IPS-20b (cell line): Measurements from ENCODE around the gene EEF2K.
"Not testable (repeated sequence)": the region's sequence is repeated elsewhere in the genome, so short reads cannot be mapped to it uniquely, and the experiment has no call there.

ENCODE experiments used
- H3K27ac ChIP-seq: one replicate; pipeline ENCODE4 v1.5.1; 2013; ENCODE audit warnings: low read length
- H3K27me3 ChIP-seq: 2 replicates; pipeline ENCODE4 v1.6.1; 2013; ENCODE audit warnings: mild to moderate bottlenecking, low read length, inconsistent platforms; ENCODE audit not compliant: insufficient read depth
- H3K36me3 ChIP-seq: 2 replicates; pipeline ENCODE4 v1.6.1; 2013; ENCODE audit warnings: low read depth, mild to moderate bottlenecking, inconsistent platforms, low read length, moderate library complexity; ENCODE audit not compliant: insufficient read depth
- H3K4me1 ChIP-seq: 2 replicates; pipeline ENCODE4 v1.6.1; 2013; ENCODE audit warnings: mild to moderate bottlenecking, control low read depth, inconsistent platforms, low read length, moderate library complexity; ENCODE audit not compliant: insufficient read depth
- H3K4me3 ChIP-seq: 2 replicates; pipeline ENCODE4 v1.5.1; 2013; ENCODE audit warnings: mild to moderate bottlenecking, low read length, inconsistent platforms
- H3K9ac ChIP-seq: 2 replicates; pipeline ENCODE4 v1.6.1; 2013; ENCODE audit warnings: low read depth, mild to moderate bottlenecking, inconsistent platforms, low read length, moderate library complexity
- H3K9me3 ChIP-seq: 2 replicates; pipeline ENCODE4 v1.6.1; 2013; ENCODE audit warnings: mild to moderate bottlenecking, low read depth, low read length, inconsistent platforms; ENCODE audit not compliant: insufficient read depth

Gene EEF2K

GRCh38 chr16:22190081-22190775 is 15.8 kb upstream of the EEF2K start:
- H3K4me3 ChIP-seq, result peak overlapping the region; percentile 77
- H3K27ac ChIP-seq, result no peak overlapping the region
- H3K9ac ChIP-seq, result peak overlapping the region; percentile 53; the same call in 1 of the 2 replicates
- peaks cover 10% of the 10 kb centered on the region for H3K4me1 ChIP-seq
- H3K9me3 ChIP-seq, result no peaks in the 10 kb centered on the region
- no peaks in the 10 kb centered on the region for H3K36me3 ChIP-seq
- H3K27me3 ChIP-seq, result peaks cover 14% of the 10 kb centered on the region

GRCh38 chr16:22190776-22191531 is 15.1 kb upstream of the EEF2K start:
- no peaks in the 10 kb centered on the region for H3K36me3 ChIP-seq
- H3K9ac ChIP-seq, result peak overlapping the region; percentile 74; the same call in 1 of the 2 replicates
- H3K4me1 ChIP-seq, result peaks cover 10% of the 10 kb centered on the region
- no peak overlapping the region for H3K27ac ChIP-seq
- peaks cover 14% of the 10 kb centered on the region for H3K27me3 ChIP-seq
- no peaks in the 10 kb centered on the region for H3K9me3 ChIP-seq
- H3K4me3 ChIP-seq, result peak overlapping the region; percentile 84

GRCh38 chr16:22191532-22192260 is 14.4 kb upstream of the EEF2K start:
- Histone ChIP-seq H3K9me3 (no peaks in the 10 kb centered on the region), H3K4me1 (peaks cover 10% of the 10 kb centered on the region), H3K4me3 (peak overlapping the region; percentile 84), H3K27ac (no peak overlapping the region), H3K36me3 (no peaks in the 10 kb centered on the region), H3K9ac (peak overlapping the region; percentile 74; the same call in 1 of the 2 replicates), H3K27me3 (peaks cover 14% of the 10 kb centered on the region)

- H3K9me3 ChIP-seq, result no peaks in the 10 kb centered on the region
- H3K4me3 ChIP-seq, result peak overlapping the region; percentile 84
- H3K27ac ChIP-seq, result no peak overlapping the region
- H3K9ac ChIP-seq, result peak overlapping the region; percentile 74; the same call in 1 of the 2 replicates
- peaks cover 10% of the 10 kb centered on the region for H3K4me1 ChIP-seq
- H3K36me3 ChIP-seq, result no peaks in the 10 kb centered on the region
- H3K27me3 ChIP-seq, result peaks cover 14% of the 10 kb centered on the region
Observed at GRCh38 chr16:22192261-22193062, 13.6 kb upstream of the EEF2K start.

GRCh38 chr16:22193063-22193411 is 13.0 kb upstream of the EEF2K start:
- Histone ChIP-seq H3K27me3 (peaks cover 14% of the 10 kb centered on the region), H3K27ac (no peak overlapping the region), H3K4me1 (peaks cover 10% of the 10 kb centered on the region), H3K4me3 (no peak overlapping the region), H3K36me3 (no peaks in the 10 kb centered on the region), H3K9ac (no peak overlapping the region), H3K9me3 (no peaks in the 10 kb centered on the region)

GRCh38 chr16:22194707-22195444 is 11.2 kb upstream of the EEF2K start:
- no peak overlapping the region for H3K4me3 ChIP-seq
- H3K36me3 ChIP-seq, result no peaks in the 10 kb centered on the region
- no peak overlapping the region for H3K9ac ChIP-seq
- peaks cover 6% of the 10 kb centered on the region for H3K4me1 ChIP-seq
- H3K9me3 ChIP-seq, result no peaks in the 10 kb centered on the region
- no peak overlapping the region for H3K27ac ChIP-seq
- peaks cover 2% of the 10 kb centered on the region for H3K27me3 ChIP-seq

- Histone ChIP-seq H3K4me1 (peaks cover 6% of the 10 kb centered on the region), H3K27me3 (no peaks in the 10 kb centered on the region), H3K9ac (no peak overlapping the region), H3K36me3 (no peaks in the 10 kb centered on the region), H3K4me3 (peak overlapping the region; percentile 94; the same call in 1 of the 2 replicates), H3K9me3 (no peaks in the 10 kb centered on the region), H3K27ac (no peak overlapping the region)
Observed at GRCh38 chr16:22195445-22195694, 10.7 kb upstream of the EEF2K start.

- H3K4me1 ChIP-seq, result peaks cover 6% of the 10 kb centered on the region
- no peaks in the 10 kb centered on the region for H3K9me3 ChIP-seq
- H3K27ac ChIP-seq, result no peak overlapping the region
- H3K36me3 ChIP-seq, result no peaks in the 10 kb centered on the region
- H3K9ac ChIP-seq, result peak overlapping the region; percentile 72; the same call in 1 of the 2 replicates
- peak overlapping the region; percentile 94 for H3K4me3 ChIP-seq
- H3K27me3 ChIP-seq, result no peaks in the 10 kb centered on the region
Observed at GRCh38 chr16:22195695-22196558, 10.2 kb upstream of the EEF2K start.

GRCh38 chr16:22196559-22197168 is 9.4 kb upstream of the EEF2K start:
- H3K4me3 ChIP-seq, result peak overlapping the region; percentile 94
- not testable (repeated sequence) for H3K9ac ChIP-seq, H3K9me3 ChIP-seq, H3K27me3 ChIP-seq, H3K27ac ChIP-seq, H3K4me1 ChIP-seq, H3K36me3 ChIP-seq
